DOHH2 (cell line): ENCODE data around the gene CD40LG.

Experiments
- H3F3A ChIP-seq: fragments of 200-600 bp; sonication (generic), shearing (Covaris generic); 2 replicates; pipeline ENCODE4 v1.6.0; 2016; ENCODE audit warnings: antibody characterized with exemption, mild to moderate bottlenecking; ENCODE audit not compliant: control insufficient read depth, insufficient read depth
- H3K27ac ChIP-seq: fragments of 200-600 bp; sonication (generic); 2 replicates; pipeline ENCODE4 v1.5.1; 2014; ENCODE audit warnings: low read depth, mild to moderate bottlenecking, low read length, moderate library complexity
- H3K27me3 ChIP-seq: fragments of 200-600 bp; sonication (generic); 2 replicates; pipeline ENCODE4 v1.6.1; 2014; ENCODE audit warnings: mild to moderate bottlenecking, low read length, mixed read lengths; ENCODE audit not compliant: control insufficient read depth
- H3K36me3 ChIP-seq: fragments of 200-600 bp; sonication (generic); 2 replicates; pipeline ENCODE4 v1.6.1; 2014; ENCODE audit warnings: mild to moderate bottlenecking, low read length, moderate library complexity, mixed read lengths; ENCODE audit not compliant: control insufficient read depth
- H3K4me1 ChIP-seq: fragments of 200-600 bp; sonication (generic); 2 replicates; pipeline ENCODE4 v1.6.1; 2014; ENCODE audit warnings: mild to moderate bottlenecking, low read length, mixed read lengths; ENCODE audit not compliant: control insufficient read depth
- H3K4me2 ChIP-seq: fragments of 200-600 bp; sonication (generic); 2 replicates; pipeline ENCODE4 v1.6.0; 2014; ENCODE audit warnings: mild to moderate bottlenecking, low read length, moderate library complexity
- H3K4me3 ChIP-seq: fragments of 200-600 bp; sonication (generic); 2 replicates; pipeline ENCODE4 v1.5.1; 2014; ENCODE audit warnings: mild to moderate bottlenecking, low read length, mixed read lengths
- H3K79me2 ChIP-seq: fragments of 200-600 bp; sonication (generic); 2 replicates; pipeline ENCODE4 v1.6.1; 2014; ENCODE audit warnings: mild to moderate bottlenecking, low read length, mixed read lengths; ENCODE audit not compliant: control insufficient read depth
- H3K9me2 ChIP-seq: fragments of 200-600 bp; sonication (generic); replicated peaks from 2 replicates; pipeline ENCODE4 v1.6.1; 2014; ENCODE audit warnings: mild to moderate bottlenecking, low read length, mixed read lengths; ENCODE audit not compliant: control insufficient read depth
- H3K9me3 ChIP-seq: fragments of 200-600 bp; sonication (generic); 2 replicates; pipeline ENCODE4 v1.6.1; 2014; ENCODE audit warnings: antibody characterized with exemption, low read length, mixed read lengths; ENCODE audit not compliant: control insufficient read depth, insufficient read depth
- H4K20me1 ChIP-seq: fragments of 200-600 bp; sonication (generic); 2 replicates; pipeline ENCODE4 v1.6.0; 2014; ENCODE audit warnings: low read depth, mild to moderate bottlenecking, antibody characterized with exemption, low read length, moderate library complexity; ENCODE audit not compliant: control insufficient read depth, insufficient read depth
- CTCF ChIP-seq: fragments of 200-600 bp; sonication (generic); IDR thresholded peaks from one replicate; pipeline ENCODE4 v1.5.1; 2014; ENCODE audit warnings: antibody characterized with exemption, mild to moderate bottlenecking, low read depth, low read length; ENCODE audit not compliant: poor library complexity, severe bottlenecking
- EZH2phosphoT487 ChIP-seq: fragments of 200-600 bp; sonication (generic); IDR thresholded peaks from 2 replicates; pipeline ENCODE4 v1.6.1; 2017; ENCODE audit warnings: borderline replicate concordance, mild to moderate bottlenecking, antibody characterized with exemption, low read length, moderate library complexity, mixed read lengths

CD40LG gene

GRCh38 chrX:136679531-136679930, 31.6 kb downstream of the CD40LG start:
- TF ChIP-seq EZH2phosphoT487 (no peak), CTCF (no peak)
- H3K9me2 ChIP-seq, result no peaks in the 10 kb centered on the region

GRCh38 chrX:136684120-136684519, 36.2 kb downstream of the CD40LG start:
- peaks cover 42% of the 10 kb centered on the region for H3K36me3 ChIP-seq
- no peaks in the 10 kb centered on the region for H3K27me3 ChIP-seq
- no peak overlapping the region for H3K4me3 ChIP-seq
- no peaks in the 10 kb centered on the region for H3K4me1 ChIP-seq
- no peak overlapping the region for H3K27ac ChIP-seq
- no peaks in the 10 kb centered on the region for H3K79me2 ChIP-seq
- no peaks in the 10 kb centered on the region for H3K9me3 ChIP-seq
- no peaks in the 10 kb centered on the region for H3F3A ChIP-seq
- H4K20me1 ChIP-seq, result no peaks in the 10 kb centered on the region
- H3K9me2 ChIP-seq, result no peaks in the 10 kb centered on the region
- TF ChIP-seq CTCF (no peak), EZH2phosphoT487 (no peak)
- no peak overlapping the region for H3K4me2 ChIP-seq

More at GRCh38 chrX:136679531-136679930, 31.6 kb downstream of the CD40LG start:
- no peaks in the 10 kb centered on the region for H3K27me3 ChIP-seq
- H4K20me1 ChIP-seq, result no peaks in the 10 kb centered on the region
- H3K36me3 ChIP-seq, result peaks cover 33% of the 10 kb centered on the region
- no peaks in the 10 kb centered on the region for H3F3A ChIP-seq
- H3K9me3 ChIP-seq, result no peaks in the 10 kb centered on the region
- no peaks in the 10 kb centered on the region for H3K79me2 ChIP-seq
- no peak overlapping the region for H3K4me2 ChIP-seq
- no peaks in the 10 kb centered on the region for H3K4me1 ChIP-seq
- H3K4me3 ChIP-seq, result no peak overlapping the region
- no peak overlapping the region for H3K27ac ChIP-seq

GRCh38 chrX:136687457-136687856, 39.5 kb downstream of the CD40LG start:
- no peak for TF ChIP-seq CTCF
- TF ChIP-seq EZH2phosphoT487, result no peak

More at GRCh38 chrX:136687457-136687856, 39.5 kb downstream of the CD40LG start:
- Histone ChIP-seq H3K9me2 (no peaks in the 10 kb centered on the region), H4K20me1 (no peaks in the 10 kb centered on the region), H3K27ac (no peak overlapping the region), H3K36me3 (peaks cover 24% of the 10 kb centered on the region), H3K79me2 (no peaks in the 10 kb centered on the region), H3K4me1 (no peaks in the 10 kb centered on the region), H3K4me3 (no peak overlapping the region), H3F3A (no peaks in the 10 kb centered on the region), H3K27me3 (no peaks in the 10 kb centered on the region), H3K4me2 (no peak overlapping the region), H3K9me3 (no peaks in the 10 kb centered on the region)
